IMR-90 (cell line): ENCODE data around the gene TPM3.

Experiments used
- BHLHE40 ChIP-seq: fragments of 150-350 bp; IDR thresholded peaks from 2 replicates; pipeline ENCODE4 v1.6.1; 2016; ENCODE audit warnings: mild to moderate bottlenecking, low read depth, low read length
- CEBPB ChIP-seq: IDR thresholded peaks from 2 replicates; pipeline ENCODE4 v1.6.1; 2012; ENCODE audit warnings: low read depth, low read length, improper control_type of control experiment
- CTCF ChIP-seq: conservative IDR thresholded peaks from 2 replicates; pipeline ENCODE4 v1.5.1; 2012; ENCODE audit warnings: mild to moderate bottlenecking, low read depth, low read length, improper control_type of control experiment
- MAZ ChIP-seq: IDR thresholded peaks from 2 replicates; pipeline ENCODE4 v1.6.1; 2012; ENCODE audit warnings: low read depth, mild to moderate bottlenecking, low read length, improper control_type of control experiment, moderate library complexity, borderline replicate concordance
- MXI1 ChIP-seq: IDR thresholded peaks from 2 replicates; pipeline ENCODE4 v1.6.1; 2012; ENCODE audit warnings: low read depth, mild to moderate bottlenecking, low read length, moderate library complexity, borderline replicate concordance
- POLR2A ChIP-seq: IDR thresholded peaks from 2 replicates; pipeline ENCODE4 v1.6.1; 2012; ENCODE audit warnings: mild to moderate bottlenecking, low read depth, low read length
- RAD21 ChIP-seq: IDR thresholded peaks from 2 replicates; pipeline ENCODE4 v1.6.1; 2012; ENCODE audit warnings: low read length, improper control_type of control experiment
- RFX5 ChIP-seq: IDR thresholded peaks from 2 replicates; pipeline ENCODE4 v1.8.0; 2012; ENCODE audit warnings: low read depth, mild to moderate bottlenecking, low read length, moderate library complexity
- USF2 ChIP-seq: fragments of 150-350 bp; IDR thresholded peaks from 2 replicates; pipeline ENCODE4 v1.6.1; 2017; ENCODE audit warnings: mild to moderate bottlenecking, antibody characterized with exemption, low read length, low read depth

GRCh38 chr1:154154534-154155191, 37.2 kb downstream of the TPM3 start, which contains the start of gene NUP210L:
- TF ChIP-seq CTCF (no peak), POLR2A (no peak), RAD21 (no peak), USF2 (no peak), MXI1 (no peak), BHLHE40 (no peak), MAZ (no peak), RFX5 (peak; percentile 25; the same call in 1 of the 2 replicates), CEBPB (no peak)
